Activated effector memory CD4-positive, alpha-beta T cell treated with anti-CD3 and anti-CD28 coated beads, Interleukin-2, amount 50 U/mL, for 16 hours (primary cell): ENCODE results near the gene MARCKS.

Experiments used
- DNase-seq: peaks from one replicate; pipeline ENCODE4 v3.0.0-alpha.2; 2020

MARCKS gene

GRCh38 chr6:113854531-113855499, 2.3 kb upstream of the MARCKS start:
- no peak for DNase-seq

DNA sequence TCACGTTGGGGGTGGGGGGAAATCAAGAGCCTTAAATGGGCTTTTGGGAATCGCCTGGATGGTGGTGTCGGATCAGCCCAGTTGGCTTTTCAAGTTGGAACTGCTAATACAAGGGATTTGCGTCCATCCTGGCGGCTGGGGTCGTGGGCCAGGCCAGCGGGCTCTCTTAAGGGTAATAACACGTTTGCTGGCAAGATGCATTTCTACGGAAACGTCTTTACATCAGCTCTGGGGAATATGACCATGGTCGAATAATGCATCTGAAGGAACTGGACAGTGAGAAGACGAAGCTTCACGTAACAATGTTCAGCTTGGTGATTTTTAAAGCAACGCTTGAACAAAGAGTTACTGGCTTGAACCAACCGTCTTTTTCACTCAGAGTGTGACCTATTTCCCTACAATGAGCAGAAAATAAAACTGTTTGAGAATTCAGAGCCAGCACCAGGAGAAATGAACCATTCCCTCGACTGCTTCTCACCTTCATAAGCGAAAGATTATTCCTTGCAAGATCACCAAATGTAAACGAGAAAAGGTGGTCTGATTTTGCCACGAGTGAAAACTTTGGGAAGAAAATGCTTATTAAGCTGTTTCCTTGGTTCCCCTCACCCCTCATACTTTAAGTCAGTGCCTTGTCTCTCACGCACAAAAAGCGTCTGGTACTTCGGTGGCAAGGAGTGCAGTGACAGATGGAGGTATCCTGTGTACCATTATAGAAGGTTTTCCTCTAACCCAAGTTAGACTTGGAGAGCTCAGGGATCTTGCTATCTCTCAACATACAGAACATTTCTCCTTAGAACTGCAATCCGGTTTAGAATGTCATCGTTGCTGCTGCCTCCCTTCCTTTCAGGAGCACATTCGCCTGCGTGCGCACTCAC, 1.4 kb upstream of the MARCKS start:
- no peak for DNase-seq

DNA sequence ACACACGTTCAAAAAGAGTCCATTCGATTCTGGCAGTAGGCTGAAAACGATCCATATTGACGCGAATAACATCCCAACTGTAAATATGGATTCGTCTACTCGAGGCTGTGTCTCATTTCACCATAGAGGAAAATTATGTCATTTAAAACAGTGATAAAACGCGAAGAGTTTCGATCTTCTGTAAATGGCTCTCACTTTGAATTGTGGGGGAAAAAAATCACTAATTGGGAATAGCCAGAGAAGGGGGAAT, 845 bp upstream of the MARCKS start:
- DNase-seq = no peak

DNA sequence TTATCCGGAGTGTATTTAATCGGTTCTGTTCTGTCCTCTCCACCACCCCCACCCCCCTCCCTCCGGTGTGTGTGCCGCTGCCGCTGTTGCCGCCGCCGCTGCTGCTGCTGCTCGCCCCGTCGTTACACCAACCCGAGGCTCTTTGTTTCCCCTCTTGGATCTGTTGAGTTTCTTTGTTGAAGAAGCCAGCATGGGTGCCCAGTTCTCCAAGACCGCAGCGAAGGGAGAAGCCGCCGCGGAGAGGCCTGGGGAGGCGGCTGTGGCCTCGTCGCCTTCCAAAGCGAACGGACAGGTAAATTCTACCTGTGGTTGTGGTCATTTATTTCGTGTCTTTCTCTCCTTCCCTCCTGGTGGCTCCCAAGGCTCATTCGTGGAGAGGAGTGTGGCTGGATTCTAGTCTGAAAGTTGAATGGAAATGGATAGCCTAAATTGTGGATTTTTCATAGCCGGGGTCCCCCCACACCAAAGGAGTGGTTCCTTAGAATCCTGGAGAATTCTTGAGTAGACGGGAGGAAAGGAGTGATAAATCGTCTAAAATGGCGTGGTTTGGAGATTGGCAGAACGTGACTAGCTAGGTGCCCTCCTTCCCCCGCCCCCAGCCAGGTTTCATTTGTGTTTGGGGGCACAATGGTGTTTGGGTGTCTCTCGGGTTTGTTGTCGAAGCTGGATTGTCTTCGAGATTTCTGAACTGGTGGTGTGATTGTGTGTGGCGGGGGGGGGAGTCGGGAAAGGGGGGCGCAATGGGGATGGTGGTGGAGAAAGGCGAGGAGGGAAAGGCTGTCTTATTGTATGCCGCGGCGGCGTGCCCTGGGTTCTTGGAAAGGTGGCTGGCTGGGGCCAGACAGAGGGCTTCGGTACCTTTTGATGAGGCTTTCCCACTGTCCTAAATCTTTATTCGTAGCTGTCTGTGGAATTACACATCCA, 673 bp downstream of the MARCKS start:
- no peak for DNase-seq

DNA sequence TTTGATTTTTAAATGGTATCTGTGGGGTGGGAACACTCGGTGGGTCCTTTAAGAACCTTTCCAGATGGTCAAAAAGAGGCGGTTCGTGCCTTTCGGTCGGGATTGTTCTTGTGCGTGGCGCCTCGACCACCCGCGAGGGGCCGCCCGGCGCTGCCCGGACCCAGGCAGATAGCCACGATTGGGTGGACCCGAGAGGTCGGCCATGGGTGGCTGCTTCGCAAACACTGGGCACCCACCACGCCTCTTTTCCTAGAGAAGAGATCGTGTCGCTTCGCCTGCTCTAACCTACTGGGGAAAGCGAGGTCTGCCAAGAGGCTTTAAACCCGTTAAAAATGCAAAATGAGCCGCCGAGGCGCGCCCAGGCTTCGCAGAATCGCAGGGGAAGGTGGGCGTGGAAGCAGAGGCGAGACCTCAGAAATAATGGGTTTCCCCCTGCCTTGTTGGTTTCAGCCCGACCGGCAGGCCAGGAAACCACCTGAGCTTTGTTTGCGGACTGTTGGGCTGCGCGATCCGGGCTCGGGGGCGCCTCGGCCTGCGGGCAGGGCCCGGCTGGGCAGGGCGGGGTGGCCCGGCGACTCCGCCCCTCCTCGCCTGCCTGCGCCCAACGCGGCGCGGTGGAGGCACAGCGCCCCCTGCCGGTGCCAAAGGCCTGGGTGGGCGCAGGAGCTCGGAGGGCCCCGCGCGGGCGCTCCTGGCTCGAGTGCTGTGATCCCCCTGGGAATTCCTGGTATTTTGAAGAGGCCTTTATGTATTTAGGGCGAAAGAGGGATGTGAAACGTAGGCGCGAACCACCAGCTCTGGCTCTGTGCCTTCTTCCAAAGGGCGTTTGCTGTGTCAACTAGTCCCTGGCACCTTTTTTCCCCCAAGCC, 1.6 kb downstream of the MARCKS start:
- DNase-seq = peak; percentile 90

DNA sequence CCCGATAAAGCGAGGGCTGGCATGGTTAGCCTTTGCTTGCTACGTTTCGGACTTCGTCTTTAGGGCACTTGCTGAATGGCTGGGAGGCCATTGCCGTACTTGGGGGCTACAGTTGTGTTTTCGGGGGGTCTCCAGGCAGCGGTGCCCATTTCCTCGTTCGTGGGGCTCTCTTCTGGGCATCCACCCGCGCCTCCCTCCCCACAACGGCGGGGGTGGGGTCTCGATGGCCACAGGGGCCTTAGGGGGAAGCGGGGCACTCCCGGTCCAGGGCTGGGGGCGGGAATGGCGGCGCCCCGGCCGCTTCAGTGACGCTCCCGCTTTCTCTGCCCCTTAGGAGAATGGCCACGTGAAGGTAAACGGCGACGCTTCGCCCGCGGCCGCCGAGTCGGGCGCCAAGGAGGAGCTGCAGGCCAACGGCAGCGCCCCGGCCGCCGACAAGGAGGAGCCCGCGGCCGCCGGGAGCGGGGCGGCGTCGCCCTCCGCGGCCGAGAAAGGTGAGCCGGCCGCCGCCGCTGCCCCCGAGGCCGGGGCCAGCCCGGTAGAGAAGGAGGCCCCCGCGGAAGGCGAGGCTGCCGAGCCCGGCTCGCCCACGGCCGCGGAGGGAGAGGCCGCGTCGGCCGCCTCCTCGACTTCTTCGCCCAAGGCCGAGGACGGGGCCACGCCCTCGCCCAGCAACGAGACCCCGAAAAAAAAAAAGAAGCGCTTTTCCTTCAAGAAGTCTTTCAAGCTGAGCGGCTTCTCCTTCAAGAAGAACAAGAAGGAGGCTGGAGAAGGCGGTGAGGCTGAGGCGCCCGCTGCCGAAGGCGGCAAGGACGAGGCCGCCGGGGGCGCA, 2.4 kb downstream of the MARCKS start:
- no peak for DNase-seq

DNA sequence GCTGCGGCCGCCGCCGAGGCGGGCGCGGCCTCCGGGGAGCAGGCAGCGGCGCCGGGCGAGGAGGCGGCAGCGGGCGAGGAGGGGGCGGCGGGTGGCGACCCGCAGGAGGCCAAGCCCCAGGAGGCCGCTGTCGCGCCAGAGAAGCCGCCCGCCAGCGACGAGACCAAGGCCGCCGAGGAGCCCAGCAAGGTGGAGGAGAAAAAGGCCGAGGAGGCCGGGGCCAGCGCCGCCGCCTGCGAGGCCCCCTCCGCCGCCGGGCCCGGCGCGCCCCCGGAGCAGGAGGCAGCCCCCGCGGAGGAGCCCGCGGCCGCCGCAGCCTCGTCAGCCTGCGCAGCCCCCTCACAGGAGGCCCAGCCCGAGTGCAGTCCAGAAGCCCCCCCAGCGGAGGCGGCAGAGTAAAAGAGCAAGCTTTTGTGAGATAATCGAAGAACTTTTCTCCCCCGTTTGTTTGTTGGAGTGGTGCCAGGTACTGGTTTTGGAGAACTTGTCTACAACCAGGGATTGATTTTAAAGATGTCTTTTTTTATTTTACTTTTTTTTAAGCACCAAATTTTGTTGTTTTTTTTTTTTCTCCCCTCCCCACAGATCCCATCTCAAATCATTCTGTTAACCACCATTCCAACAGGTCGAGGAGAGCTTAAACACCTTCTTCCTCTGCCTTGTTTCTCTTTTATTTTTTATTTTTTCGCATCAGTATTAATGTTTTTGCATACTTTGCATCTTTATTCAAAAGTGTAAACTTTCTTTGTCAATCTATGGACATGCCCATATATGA, 3.2 kb downstream of the MARCKS start:
- DNase-seq = no peak

DNA sequence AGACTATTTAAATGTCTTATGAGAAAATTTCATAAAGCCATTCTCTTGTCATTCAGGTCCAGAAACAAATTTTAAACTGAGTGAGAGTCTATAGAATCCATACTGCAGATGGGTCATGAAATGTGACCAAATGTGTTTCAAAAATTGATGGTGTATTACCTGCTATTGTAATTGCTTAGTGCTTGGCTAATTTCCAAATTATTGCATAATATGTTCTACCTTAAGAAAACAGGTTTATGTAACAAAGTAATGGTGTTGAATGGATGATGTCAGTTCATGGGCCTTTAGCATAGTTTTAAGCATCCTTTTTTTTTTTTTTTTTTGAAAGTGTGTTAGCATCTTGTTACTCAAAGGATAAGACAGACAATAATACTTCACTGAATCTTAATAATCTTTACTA, 5.0 kb downstream of the MARCKS start:
- no peak for DNase-seq

GRCh38 chr6:113870917-113871316, 13.8 kb downstream of the MARCKS start:
- DNase-seq = no peak

DNA sequence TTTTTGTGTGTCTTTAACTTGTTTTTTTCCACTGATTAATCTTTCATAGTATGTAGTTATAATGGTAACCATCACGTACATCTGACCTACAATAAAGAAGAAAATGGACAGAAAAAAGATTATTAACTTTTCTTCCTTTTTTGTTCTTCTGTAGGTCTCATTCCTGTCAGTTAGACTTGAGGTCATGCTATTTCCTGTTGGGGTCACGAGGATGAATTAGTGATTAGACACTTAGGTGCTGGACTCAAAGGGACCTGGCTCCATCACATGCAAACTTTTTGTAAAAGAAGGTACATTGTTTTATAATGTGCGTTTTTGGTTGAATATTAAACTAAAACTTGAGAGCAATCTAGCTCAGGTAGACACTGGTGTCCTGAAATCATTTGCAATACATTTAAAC, 14.8 kb downstream of the MARCKS start:
- no peak for DNase-seq

GRCh38 chr6:113873043-113873667, 16.0 kb downstream of the MARCKS start:
- no peak for DNase-seq

DNA sequence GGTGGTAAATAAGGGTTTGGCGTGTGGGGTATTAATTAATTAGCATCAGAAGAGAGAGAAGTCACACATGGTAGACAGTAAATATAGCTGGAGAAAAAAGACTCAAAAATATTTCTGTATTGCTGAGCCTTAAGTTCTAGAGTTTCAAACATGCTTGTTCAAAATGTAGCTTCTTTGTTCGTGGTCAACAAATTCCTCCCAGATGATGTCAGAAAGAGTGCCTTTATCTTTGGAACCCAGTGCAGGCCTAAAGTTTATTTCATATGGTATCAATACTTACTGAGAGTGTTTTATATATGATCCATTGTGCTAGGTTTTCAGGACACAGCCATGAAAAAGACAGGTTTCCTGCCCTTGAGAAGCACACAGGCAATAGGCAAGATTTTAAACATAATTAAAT, 18.3 kb downstream of the MARCKS start:
- DNase-seq = no peak

DNA sequence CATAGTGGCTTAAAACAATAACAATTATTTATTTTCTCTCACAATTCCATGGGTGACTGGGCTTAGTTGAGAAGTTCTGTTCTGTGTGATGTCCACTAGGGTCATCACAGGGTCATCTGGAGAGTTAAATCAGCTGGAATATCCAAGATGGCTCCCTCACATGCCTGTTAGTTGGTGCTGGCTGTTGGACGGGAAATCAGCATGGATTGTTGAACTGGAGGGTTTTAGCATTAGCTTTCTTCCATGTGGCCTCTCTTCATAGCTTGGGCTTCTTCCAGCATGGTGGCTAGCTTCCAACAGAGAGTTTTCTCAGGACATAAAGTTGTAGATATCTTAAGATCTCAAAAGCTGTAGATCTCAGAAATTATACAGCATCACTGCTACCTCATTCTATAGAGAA, 19.6 kb downstream of the MARCKS start:
- DNase-seq = no peak

DNA sequence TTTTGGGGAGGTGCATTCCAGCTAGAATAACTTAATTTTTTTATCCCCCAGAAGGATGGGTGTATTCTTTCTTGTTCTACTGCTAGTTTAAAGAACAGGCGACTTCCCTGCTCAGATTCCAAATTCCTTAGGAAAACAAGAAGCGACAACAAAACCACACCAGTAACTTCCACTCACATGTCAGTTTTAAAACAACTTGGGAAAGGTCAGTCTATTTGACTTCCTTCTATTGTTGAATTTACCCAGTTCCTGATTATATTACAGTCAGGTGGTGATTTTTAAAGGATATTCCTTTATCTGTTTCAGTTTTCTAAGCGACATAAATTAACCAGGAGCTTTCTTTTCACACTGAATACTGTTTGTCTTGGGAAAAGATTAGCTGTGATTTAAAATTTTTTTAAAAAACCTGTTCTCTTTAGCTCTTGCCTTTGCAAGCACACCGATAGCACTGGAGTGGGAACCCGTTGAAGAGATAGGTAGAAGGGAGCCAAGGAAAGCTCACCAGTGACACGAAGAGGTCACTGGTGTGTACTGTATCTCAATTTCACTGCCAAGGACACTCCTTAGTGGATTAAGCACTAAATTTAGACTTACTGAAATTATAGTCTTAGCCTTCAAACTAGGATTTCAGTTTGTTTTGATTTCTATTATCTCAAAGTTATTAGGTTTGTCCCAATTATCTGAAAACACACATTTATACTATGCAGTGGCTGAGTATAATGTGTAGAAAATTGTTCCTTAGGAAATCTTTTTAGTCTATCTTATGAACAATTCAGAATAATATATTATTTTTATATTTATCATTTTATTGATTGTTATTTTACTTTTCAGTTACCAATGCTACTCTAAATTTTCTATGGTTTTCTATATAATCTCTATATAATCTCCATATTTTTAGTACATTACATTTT, 22.3 kb downstream of the MARCKS start:
- DNase-seq = no peak

DNA sequence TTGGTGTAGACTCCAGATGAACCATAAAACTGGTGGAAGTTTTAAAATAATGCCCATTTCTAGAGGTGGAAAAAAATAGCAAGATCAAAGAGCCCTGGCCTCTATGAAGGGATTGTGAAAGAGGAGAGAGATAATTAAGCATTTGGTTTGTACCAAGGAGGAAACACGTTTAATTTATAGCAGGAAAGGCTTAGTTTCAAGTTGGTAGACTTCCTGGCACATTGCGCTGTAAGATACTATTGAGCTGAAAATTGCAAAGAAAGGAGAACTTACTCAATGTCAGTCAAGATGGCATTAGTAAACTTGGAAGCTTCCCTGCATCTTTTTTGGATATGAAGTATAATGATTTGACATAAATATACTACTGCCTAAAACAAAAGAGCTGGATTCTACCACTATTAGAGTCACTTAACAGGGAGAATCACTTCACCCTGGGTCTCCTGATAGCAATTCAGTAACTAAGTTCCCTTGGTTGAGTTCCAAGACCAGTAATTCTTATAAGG, 24.4 kb downstream of the MARCKS start:
- DNase-seq = no peak

DNA sequence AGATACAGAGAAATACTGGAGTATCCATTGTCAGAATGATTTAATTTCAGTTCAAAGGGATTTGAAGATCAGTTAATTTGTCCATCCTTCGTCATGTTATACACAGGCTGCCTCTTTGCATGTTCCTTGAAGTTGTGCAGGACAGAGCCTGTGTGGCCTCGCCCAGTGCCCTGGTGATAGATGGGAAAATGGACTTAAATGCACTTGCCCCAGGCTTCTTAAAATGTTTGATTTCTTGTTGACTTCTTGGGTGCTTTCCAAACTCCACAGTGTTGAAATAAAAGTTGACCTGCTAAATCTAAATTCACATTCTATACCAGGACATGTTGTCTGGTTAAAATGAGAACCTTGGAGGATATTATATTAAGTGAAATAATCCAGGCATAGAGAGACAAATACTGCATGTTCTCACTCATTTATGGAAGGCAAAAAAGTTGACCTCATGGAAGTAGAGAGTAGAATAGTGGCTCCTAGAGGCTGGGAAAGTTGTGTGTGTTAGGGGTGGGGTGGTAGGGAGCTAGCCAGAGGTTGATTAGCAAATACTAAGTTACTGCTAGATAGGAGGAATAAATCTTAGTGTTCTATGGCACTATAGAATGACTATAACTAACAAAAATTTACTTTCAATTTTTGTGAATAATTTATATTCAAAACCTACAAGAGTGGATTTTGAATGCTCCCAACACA, 25.3 kb downstream of the MARCKS start:
- DNase-seq = no peak

GRCh38 chr6:113884011-113884410, 26.9 kb downstream of the MARCKS start:
- DNase-seq = no peak

- DNase-seq = no peak
Observed at GRCh38 chr6:113886512-113886911, 29.4 kb downstream of the MARCKS start.
